Adipocyte (in vitro differentiated cells): ENCODE measurements around the gene ITPK1.
A peak's percentile ranks its signal among the peaks of the same experiment; 100 is the strongest.
"Not testable (repeated sequence)": the region's sequence is repeated elsewhere in the genome, so short reads cannot be mapped to it uniquely, and the experiment has no call there.

ENCODE experiments used
- DNase-seq: peaks from one replicate; pipeline ENCODE4 v3.0.0-alpha.2; 2015; ENCODE audit warnings: low read depth
- H3K27me3 ChIP-seq: replicated peaks from 2 replicates; pipeline ENCODE4 v1.7.0; 2013; ENCODE audit warnings: mild to moderate bottlenecking, low read length, moderate library complexity; ENCODE audit not compliant: control insufficient read depth, insufficient read depth
- H3K36me3 ChIP-seq: 2 replicates; pipeline ENCODE4 v1.7.0; 2013; ENCODE audit warnings: low read length, mild to moderate bottlenecking, moderate library complexity; ENCODE audit not compliant: control insufficient read depth, insufficient read depth, severe bottlenecking
- H3K4me1 ChIP-seq: 2 replicates; pipeline ENCODE4 v1.7.0; 2013; ENCODE audit warnings: mild to moderate bottlenecking, low read length, moderate library complexity; ENCODE audit not compliant: control insufficient read depth, insufficient read depth
- H3K4me3 ChIP-seq: 2 replicates; pipeline ENCODE4 v1.7.0; 2013; ENCODE audit warnings: mild to moderate bottlenecking, low read length, moderate library complexity
- H3K9ac ChIP-seq: 2 replicates; pipeline ENCODE4 v1.7.0; 2013; ENCODE audit warnings: mild to moderate bottlenecking, low read length, moderate library complexity
- H3K9me3 ChIP-seq: 2 replicates; pipeline ENCODE4 v1.7.0; 2013; ENCODE audit warnings: mild to moderate bottlenecking, low read length, moderate library complexity; ENCODE audit not compliant: control insufficient read depth

Gene ITPK1

DNA sequence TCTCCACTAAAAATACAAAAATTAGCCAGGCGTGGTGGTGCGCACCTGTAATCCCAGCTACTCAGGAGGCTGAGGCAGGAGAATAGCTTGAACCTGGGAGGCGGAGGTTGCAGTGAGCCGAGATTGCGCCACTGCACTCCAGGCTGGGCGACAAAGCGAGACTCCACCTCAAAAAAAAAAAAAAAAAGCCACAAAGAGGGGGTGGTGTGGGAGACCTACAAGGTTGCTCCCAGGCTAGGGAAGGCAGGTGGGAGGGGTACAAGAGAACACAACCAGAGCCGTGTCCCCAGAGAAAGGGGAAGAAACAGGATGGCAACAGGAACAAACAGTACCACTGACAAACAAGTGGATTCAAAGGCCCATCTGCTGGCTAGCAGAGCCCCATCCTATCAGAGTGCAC, 4.2 kb downstream of the ITPK1 start:
- H3K4me3 ChIP-seq, H3K36me3 ChIP-seq, H3K9me3 ChIP-seq, H3K27me3 ChIP-seq, H3K9ac ChIP-seq, DNase-seq: not testable (repeated sequence)
- H3K4me1 ChIP-seq: peaks cover 26% of the 10 kb centered on the region

DNA sequence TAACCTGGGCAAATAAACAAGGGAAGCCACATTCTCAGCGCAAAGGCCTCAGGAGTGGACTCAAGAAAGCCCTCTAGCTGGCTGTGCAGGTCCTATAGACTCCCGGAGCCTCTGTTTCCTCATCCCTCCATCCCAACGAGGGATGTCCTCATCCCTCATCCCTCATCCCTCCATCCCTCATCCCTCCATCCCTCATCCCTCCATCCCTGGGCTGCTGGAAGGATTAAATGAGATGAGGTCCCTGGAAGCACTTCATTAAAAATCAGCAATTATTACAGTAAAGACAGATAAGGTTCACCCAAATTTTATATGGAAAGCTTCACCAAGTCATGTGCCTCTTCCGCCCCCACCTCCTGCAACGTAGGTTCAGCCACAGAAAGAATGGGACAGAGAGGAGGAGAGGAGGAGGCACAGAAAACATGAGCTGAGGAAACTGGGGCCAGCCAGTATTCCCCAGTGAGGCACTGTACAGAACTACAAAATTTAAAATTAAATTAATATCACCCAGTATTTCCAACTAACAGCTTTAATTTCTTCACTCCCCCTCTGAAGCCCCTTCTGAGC, 4.8 kb downstream of the ITPK1 start:
- H3K36me3 ChIP-seq: no peaks in the 10 kb centered on the region
- no peaks in the 10 kb centered on the region for H3K9me3 ChIP-seq
- no peak overlapping the region for H3K4me3 ChIP-seq
- peaks cover 22% of the 10 kb centered on the region for H3K4me1 ChIP-seq
- H3K27me3 ChIP-seq: no peaks in the 10 kb centered on the region
- no peak for DNase-seq
- no peak overlapping the region for H3K9ac ChIP-seq

- DNase-seq: no peak
- no peak overlapping the region for H3K9ac ChIP-seq
- peaks cover 27% of the 10 kb centered on the region for H3K4me1 ChIP-seq
- H3K4me3 ChIP-seq: no peak overlapping the region
- no peaks in the 10 kb centered on the region for H3K9me3 ChIP-seq
- H3K36me3 ChIP-seq: no peaks in the 10 kb centered on the region
- no peaks in the 10 kb centered on the region for H3K27me3 ChIP-seq
Observed at GRCh38 chr14:93109572-93110481, 5.9 kb downstream of the ITPK1 start.

DNA sequence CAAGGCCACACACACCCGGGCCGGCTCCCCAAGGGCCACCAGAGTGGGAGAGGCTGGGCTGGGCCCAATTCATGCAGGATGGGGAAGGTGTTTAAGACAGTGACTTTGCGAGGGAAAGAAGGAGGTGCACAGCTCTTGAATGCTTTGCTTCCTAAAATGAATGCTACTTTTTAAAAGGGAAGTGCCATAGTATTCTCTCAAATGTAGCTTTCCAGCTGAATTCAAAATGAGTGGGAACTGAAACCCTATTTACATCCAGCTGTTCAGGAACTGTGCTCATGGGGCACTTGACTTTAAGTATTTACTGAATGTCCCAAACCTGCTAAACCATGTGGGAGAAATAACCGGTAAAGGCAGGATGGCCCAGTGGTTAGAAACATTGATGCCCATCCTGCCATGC, 7.6 kb downstream of the ITPK1 start:
- no peaks in the 10 kb centered on the region for H3K27me3 ChIP-seq
- no peak overlapping the region for H3K9ac ChIP-seq
- DNase-seq: no peak
- H3K9me3 ChIP-seq: no peaks in the 10 kb centered on the region
- H3K36me3 ChIP-seq: no peaks in the 10 kb centered on the region
- no peak overlapping the region for H3K4me3 ChIP-seq
- peaks cover 14% of the 10 kb centered on the region for H3K4me1 ChIP-seq

DNA sequence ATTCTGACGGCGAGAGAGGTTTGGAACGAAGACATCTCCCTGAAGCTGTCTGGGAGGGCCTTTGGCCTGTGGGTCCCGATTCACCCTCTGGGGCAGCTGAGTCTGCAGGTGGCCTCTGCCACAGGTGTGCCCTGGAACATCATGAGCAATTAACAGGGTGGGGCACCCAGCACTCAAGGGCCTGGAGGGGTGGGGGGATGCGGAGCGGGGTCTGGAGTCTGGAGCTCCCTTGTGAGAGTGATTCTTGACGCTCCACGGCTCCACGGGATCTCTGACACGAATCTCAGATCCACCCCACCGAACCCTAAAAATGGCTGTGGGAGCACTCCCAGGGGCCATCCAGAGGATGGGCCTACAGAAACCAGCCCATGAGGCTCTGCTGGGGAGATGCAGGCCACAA, 8.3 kb downstream of the ITPK1 start:
- Histone ChIP-seq H3K9ac (no peak overlapping the region), H3K9me3 (no peaks in the 10 kb centered on the region), H3K27me3 (no peaks in the 10 kb centered on the region), H3K4me3 (no peak overlapping the region), H3K36me3 (no peaks in the 10 kb centered on the region), H3K4me1 (peaks cover 7% of the 10 kb centered on the region)
- DNase-seq: no peak

GRCh38 chr14:93106541-93107156, 9.1 kb downstream of the ITPK1 start:
- no peaks in the 10 kb centered on the region for H3K36me3 ChIP-seq
- DNase-seq: no peak
- no peak overlapping the region for H3K9ac ChIP-seq
- no peaks in the 10 kb centered on the region for H3K9me3 ChIP-seq
- no peaks in the 10 kb centered on the region for H3K27me3 ChIP-seq
- peaks cover 7% of the 10 kb centered on the region for H3K4me1 ChIP-seq
- H3K4me3 ChIP-seq: no peak overlapping the region

DNA sequence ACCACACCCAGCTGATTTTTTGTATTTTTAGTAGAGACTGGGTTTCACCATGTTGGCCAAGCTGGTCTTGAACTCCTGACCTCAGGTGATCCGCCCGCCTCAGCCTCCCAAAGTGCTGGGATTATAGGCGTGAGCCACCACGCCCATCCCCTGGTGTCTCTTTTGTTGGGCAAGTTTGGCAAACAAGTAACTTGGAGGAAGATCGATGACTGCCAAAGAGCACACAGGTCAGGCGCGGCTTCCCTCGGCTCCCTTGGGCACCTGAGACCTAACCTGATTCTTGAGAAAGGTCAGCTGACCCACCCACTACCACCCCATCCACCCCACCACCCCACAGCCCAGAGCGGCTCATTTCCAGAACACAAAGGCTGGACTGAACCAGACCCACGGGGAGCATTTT, 9.9 kb downstream of the ITPK1 start:
- H3K9me3 ChIP-seq, DNase-seq, H3K4me3 ChIP-seq, H3K27me3 ChIP-seq, H3K36me3 ChIP-seq, H3K9ac ChIP-seq, H3K4me1 ChIP-seq: not testable (repeated sequence)

- peak; percentile 27 for DNase-seq
Observed at GRCh38 chr14:93105362-93105761, 10.4 kb downstream of the ITPK1 start.

GRCh38 chr14:93104961-93105360, 10.8 kb downstream of the ITPK1 start:
- Histone ChIP-seq H3K4me1 (peaks cover 7% of the 10 kb centered on the region), H3K4me3 (no peak overlapping the region), H3K36me3 (no peaks in the 10 kb centered on the region), H3K9ac (no peak overlapping the region), H3K9me3 (no peaks in the 10 kb centered on the region), H3K27me3 (no peaks in the 10 kb centered on the region)
- no peak for DNase-seq

More at GRCh38 chr14:93105362-93105761, 10.4 kb downstream of the ITPK1 start:
- Histone ChIP-seq H3K27me3 (no peaks in the 10 kb centered on the region), H3K4me1 (peaks cover 7% of the 10 kb centered on the region), H3K4me3 (no peak overlapping the region), H3K36me3 (no peaks in the 10 kb centered on the region), H3K9me3 (no peaks in the 10 kb centered on the region), H3K9ac (no peak overlapping the region)

- H3K9me3 ChIP-seq: no peaks in the 10 kb centered on the region
- no peak overlapping the region for H3K4me3 ChIP-seq
- H3K9ac ChIP-seq: no peak overlapping the region
- peak; percentile 28 for DNase-seq
- no peaks in the 10 kb centered on the region for H3K27me3 ChIP-seq
- peaks cover 7% of the 10 kb centered on the region for H3K4me1 ChIP-seq
- H3K36me3 ChIP-seq: no peaks in the 10 kb centered on the region
Observed at GRCh38 chr14:93103392-93104080, 12.2 kb downstream of the ITPK1 start.

DNA sequence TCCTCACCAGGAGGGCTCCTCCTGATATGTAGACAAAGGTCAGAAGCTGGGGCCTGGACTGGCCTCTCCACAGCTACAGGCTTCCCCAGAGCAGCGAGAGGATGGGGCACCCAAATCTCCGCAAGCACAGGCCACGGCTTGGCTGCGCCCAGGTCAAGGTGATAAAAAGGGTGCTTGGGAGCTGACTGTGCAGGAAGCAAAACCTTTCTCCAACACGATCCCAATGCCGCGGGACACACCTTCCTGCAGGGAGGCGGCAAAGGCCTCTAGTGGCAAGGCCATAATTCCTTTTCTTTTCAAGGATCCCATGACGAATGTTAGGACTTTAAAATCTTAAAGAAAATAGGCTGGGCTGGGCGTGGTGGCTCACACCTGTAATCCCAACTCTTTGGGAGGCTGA, 13.6 kb downstream of the ITPK1 start:
- H3K27me3 ChIP-seq: no peaks in the 10 kb centered on the region

More for the DNA sequence above, 13.6 kb downstream of the ITPK1 start:
- no peak overlapping the region for H3K4me3 ChIP-seq
- peaks cover 14% of the 10 kb centered on the region for H3K4me1 ChIP-seq
- no peaks in the 10 kb centered on the region for H3K9me3 ChIP-seq
- no peak for DNase-seq
- H3K36me3 ChIP-seq: no peaks in the 10 kb centered on the region
- H3K9ac ChIP-seq: no peak overlapping the region
